ENCODE data around the gene EPB41L4B.

The EPB41L4B gene

DNA sequence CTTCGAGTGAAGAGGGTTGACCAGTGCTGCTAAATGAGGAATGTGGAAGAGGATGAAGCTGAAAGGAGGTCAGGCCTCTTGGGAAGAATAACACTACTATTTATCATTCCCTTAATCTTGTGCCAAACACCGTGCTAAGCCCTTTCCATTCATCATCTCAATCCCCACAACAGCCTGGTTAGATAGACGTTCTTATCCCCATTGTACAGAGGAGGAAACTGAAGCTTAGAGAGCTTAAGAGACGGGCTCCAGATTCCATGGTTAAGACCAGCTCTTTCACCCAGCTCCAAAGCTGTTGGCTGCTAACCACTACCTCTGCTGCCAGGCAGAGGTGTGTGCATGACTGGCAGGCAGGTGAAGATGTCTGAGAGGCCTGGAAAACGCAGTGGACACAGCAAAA, 868 bp upstream of the EPB41L4B start:
- DNase-seq (ENCODE audit: low read depth in 4 of 4, low spot score in 1 of 4) = no peak

DNA sequence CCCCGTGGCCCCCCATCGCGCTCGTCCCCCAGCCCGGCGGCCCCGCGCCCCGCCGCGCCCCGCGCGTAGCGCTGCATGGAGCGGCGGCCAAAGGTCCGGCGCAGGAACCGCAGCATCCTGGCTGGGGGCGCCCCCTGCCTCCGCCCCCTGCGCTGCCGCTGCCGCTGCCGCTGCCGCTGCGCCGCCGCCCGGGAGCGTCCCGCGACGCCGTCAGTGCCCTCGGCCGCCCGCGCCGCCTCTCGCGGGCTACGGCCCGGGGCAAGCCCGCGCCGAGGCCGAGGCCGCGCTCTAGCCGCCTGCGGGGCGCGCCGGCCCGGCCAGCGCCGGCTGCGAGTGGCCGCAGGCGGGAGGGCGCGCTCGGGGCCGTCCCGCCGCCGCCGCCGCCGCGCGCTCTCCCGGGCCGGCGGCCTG, 523 bp downstream of the EPB41L4B start:
- DNase-seq (ENCODE audit: low read depth in 4 of 4, low spot score in 1 of 4) = no peak

DNA sequence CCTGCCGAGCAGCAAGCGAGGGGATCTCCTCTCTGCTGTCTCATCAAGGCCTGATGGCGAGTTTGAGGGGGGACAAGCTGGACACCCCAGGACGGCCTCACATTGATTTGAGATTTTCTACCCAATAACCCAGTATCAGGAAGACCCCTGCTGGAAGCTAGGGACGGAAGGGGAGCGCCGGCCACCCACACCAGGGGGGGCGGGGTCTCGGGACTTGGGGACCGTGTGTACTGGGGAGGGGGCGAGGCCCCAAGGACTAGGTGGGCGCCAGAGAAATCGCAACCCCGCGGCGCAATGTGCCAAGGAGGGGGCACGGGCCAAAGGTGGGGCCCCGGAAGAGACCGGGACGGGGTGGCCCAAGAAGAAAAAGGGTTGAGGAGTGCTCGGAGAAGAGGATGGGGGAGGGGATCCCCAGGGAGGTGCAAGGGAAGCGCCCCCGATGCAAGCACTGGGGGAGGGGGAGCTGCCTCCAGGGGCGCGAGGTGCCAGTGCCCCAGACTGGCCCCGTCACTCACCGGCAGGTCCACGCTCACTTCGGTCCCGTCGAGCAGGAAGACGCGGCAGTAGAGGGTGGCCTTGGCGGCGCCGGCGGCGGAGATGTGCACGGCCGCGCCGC, 1.1 kb downstream of the EPB41L4B start:
- DNase-seq (ENCODE audit: low read depth in 4 of 4, low spot score in 1 of 4) = no peak

DNA sequence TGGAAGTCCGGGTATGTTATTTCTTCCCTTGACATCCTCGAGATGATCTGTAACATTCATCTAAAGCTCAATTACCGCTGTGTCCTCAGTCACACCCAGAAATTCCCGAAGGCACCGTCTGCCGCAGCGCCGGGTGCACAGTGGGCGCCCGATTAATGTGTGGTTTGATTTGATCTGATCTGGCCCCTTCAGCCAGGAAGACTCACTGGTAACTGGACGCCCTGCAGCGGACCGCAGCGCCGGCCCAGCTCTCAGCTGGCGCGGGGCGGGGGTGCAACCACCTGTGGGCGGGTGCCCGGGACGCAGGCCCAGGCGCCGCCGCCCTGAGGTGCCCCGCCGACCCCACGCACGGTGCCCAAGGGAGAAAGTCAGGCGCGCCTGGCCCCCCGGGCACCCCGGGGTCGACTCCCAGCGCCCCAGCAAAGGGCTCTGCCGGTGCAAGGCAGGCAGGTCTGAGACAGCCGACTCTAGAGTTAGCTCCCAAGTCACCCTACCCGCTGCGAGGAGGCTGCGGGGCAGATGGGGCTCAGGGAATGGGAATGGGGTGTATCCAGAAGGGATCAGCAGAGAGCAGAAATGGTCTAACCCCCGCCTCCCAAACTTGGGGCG, 1.7 kb downstream of the EPB41L4B start:
- no peak for DNase-seq (ENCODE audit: low read depth in 4 of 4, low spot score in 1 of 4)

DNA sequence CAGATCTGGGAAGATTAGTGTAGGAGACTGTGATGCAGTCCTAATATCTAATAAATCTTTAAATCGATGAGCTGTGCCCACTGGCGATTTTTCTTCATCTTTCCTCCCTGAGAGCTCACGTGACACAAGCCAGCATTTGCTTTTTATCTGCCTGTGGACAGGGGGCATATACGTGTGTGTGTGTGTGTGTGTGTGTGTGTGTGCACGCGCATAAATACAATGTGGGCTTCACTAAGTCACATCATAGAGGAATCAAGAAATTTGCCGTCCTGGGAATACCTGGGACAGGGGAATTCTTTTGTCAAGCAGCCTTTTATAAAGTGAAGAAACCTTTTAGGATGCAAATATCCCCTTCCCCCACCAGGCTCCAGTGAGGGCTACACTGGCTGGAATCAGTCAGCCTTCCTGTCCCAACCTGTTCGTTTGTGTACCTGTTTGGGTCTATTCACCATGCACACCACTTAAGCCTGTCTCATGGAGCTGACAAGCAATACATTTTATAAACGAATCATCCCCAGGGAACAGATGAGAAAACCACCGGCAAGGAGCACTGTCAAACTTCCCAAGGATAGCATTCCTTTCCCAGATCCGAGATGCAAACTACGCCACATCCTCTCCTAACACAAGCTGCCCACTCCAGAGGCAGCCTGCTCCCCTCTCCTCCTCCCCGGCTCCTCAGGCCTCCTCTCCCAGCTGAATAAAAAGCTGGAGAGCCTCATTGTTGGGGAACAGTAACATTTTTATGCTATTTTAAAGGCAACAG, 2.7 kb downstream of the EPB41L4B start:
- DNase-seq (ENCODE audit: low read depth in 4 of 4, low spot score in 1 of 4) = no peak

DNA sequence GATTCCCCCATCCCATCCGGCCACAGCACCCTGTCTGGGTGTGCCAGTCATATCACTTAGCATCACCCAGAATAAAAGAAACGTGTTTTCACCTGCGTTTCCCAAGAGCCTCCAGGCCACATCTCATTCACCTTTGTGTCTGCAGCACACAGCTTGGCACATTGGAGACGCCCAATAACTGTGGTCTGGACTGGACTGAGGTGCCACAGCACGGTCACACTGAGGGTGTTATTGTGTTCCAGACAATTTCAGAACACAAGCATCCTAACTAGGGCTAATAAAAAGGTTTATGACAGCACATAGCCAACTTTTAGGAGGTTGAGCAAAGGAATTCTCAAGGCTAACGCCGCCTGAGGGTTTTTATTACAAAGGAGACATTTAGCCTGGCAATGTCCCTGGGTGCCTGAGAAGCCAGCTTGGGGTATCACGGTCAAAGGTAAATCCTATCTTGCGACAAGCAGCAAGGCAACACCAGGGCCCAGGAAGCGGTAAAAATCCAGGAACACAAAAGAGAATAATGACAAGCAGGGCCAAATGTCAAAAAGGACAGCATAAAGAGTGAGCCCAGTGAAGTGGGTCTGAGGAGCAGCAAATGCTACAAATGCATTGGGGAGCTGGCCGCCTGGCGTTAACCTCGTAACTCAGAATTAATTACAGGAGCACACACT, 3.4 kb downstream of the EPB41L4B start:
- DNase-seq (ENCODE audit: low read depth in 4 of 4, low spot score in 1 of 4) = no peak

DNA sequence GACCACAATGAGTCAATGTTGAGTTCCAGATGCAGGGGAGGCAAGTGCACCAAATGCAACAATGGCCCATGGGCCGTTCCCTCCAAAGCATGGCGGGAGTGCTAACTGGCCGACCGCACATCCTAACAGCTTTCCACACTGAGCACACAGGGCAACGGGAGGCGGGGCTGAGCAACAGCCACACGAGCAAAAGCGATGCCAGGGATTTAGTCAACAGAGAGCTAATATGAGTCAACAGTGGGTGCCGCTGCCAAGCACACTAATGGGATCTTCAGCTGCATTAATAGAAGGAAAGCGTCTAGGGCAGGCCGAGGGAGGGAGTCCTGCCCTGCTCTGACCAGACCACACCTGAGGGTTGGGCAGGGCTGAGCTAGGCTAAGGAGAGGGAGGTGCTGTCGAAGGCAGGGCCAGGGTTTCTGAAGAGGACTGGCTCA, 4.6 kb downstream of the EPB41L4B start:
- DNase-seq (ENCODE audit: low read depth in 4 of 4, low spot score in 1 of 4) = no peak

DNA sequence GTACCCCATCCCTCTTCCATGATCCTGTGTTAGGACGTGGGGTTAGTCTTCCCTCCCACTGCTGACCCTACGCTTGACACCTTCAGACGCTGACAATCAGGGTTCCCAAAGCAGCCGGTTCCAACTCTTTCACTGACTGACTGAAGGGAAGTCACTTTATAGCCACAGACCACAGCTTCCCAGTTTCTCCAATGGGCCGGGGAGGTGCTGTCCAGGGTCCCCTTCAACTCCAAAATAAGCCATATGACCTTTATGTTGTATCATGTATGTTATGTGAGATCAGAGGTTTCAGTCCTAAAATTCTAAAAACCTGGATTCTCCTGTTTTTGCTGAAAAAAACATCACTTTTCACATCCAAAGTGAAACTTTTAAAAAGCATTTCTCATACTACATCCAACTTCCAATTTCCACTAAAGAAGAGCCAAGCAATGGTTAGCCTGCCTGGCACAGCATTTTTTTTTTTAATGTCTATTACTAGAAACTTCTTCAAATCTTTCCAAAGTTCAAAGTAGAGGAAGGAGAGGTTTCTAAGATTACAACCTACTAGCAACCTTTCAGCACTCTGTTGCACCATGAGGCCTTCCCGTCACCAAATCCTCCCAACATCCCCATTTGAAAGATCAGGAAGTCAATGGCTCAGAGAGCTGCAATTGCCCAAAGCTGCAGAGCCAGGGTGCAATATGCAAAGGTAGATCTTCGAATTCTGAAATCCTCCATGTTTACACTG, 5.2 kb downstream of the EPB41L4B start:
- DNase-seq (ENCODE audit: low read depth in 4 of 4, low spot score in 1 of 4) = no peak

DNA sequence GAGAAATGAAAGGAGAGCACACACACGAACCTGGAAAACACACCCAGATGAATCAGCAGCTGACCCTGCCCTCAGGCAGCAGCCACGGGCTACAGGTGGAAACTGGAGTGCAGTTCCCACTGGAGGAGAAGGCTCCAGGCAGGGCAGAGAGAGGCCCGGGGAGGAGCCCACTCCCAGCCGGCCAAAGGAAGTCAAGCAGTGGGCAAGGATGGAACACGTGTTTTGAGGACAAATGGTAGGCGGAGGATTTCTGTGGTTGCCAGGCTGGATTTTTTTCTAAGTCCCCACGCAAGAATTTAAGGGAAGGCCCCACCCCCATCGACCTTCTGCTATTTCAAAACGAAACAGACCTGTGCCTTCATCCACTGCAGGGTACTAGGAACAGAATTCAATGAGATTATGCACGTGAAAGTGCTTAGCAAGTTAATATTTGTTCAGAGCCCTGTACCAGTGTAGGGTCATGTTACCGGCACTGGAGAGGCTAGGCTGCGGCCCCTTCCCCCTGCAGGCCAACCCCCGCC, 6.8 kb downstream of the EPB41L4B start:
- no peak for DNase-seq (ENCODE audit: low read depth in 4 of 4, low spot score in 1 of 4)

DNA sequence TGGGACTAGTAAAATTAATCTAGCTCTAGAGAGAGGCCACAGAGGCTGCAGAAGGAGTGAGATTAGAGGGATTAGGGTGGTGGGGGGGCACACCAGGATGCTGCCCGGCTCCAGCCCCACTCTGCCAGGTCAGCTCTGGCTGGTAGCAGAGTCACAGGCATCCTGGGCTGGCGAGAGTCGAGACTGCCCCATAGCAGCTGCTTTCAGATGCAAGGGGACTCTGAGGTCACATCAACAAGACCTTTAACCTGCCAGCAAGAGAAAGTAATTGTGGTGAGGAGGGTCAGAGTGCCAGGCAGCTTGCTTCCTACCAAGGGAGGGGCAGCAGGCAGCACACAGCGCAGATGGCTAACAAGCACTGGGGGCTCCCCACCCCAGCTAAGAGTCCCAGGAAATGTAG, 7.5 kb downstream of the EPB41L4B start:
- no peak for DNase-seq (ENCODE audit: low read depth in 4 of 4, low spot score in 1 of 4)

DNA sequence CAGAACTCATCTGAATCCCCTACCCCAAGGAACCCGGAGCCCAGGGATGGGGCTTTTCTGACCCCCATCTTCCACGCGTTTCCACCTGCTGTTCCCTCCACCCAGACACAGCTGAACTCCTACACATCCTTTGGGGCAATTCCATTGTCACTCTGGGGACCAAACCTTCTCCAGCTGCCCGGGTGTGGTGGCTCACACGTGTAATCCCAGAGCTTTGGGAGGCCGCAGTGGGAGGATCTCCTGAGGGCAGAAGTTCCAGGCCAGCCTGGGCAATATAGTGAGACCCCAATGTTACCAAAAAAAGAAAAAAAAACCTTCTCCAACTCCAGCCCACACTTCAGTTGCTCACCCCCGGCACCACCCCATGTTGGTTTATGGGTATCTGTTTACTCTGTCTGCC, 8.1 kb downstream of the EPB41L4B start:
- DNase-seq (ENCODE audit: low read depth in 4 of 4, low spot score in 1 of 4) = no peak

DNA sequence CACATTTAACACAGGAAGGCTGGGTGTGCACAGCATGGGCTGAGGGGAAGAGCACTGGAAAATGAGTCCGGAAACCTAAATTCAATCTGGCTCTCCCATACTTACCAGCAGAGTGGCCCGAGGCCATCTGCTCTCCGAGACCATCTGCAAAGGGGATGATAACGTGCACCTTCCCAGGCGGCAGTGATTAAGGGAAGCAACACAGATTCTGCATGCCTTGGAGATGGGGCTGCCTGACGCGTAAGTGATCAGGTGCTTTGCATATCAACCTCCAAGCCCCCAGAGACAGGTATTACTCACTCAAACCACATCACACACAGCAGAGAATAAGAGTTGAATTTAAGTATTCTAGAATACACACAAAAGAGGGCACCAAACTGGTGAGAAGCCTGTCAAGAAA, 9.1 kb downstream of the EPB41L4B start:
- DNase-seq (ENCODE audit: low read depth in 4 of 4, low spot score in 1 of 4) = no peak

DNA sequence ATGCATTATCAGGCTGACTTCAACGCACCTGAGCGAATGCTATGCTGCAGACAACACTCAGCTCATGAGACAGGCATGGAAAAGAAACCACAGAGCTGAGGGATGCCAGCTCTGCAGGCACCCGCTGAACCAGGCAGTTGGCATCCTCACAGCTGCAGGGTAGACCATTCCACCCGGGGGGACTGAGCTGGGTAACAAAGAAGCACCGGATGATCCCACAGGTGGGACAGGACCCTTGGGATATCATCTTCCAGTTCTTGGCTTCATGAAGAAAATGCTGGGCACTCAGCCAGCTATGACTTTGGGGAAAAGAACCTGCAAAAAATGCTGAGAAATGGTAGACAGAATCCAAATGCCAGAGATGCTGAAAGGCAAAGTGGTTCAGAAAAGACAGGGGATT, 9.6 kb downstream of the EPB41L4B start:
- no peak for DNase-seq (ENCODE audit: low read depth in 4 of 4, low spot score in 1 of 4)

DNA sequence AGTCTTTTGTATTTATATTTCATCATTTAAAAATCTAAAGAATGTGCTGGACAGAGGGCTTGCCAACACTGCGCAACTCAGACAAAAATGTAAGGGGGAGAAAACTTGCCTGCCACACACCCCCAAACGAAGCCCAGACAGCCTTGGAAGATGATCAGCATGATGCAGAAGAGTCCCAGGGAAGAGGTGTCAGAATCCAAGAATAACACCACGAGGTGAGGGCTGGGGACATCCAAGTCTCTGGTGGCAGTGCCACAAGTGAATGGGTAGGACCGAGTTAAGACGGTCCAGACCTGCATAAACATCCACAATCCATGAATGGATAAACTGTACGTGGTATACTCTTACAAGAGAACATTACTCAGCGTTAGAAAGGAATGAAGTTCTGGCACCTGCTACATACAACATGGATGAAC, 10.4 kb downstream of the EPB41L4B start:
- DNase-seq (ENCODE audit: low read depth in 4 of 4, low spot score in 1 of 4) = no peak

DNA sequence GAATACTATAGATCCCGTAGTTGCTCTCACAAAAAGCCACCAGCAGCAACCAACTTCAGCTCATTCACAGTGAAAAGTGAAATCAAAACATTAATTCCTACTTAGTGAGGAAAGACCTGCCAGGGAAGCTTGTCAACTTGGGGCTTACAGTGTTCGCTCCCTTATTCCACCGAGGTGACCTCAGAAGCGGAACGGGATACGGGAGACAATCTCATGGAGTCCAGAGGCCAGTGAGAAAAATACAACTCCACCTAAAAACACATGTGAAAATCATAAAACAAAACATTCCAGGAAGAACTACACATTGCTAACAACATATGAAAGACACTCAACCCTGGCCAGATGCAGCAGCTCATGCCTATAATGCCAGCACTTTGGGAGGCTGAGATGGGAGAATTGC, 11.6 kb downstream of the EPB41L4B start:
- DNase-seq (ENCODE audit: low read depth in 4 of 4, low spot score in 1 of 4) = no peak

DNA sequence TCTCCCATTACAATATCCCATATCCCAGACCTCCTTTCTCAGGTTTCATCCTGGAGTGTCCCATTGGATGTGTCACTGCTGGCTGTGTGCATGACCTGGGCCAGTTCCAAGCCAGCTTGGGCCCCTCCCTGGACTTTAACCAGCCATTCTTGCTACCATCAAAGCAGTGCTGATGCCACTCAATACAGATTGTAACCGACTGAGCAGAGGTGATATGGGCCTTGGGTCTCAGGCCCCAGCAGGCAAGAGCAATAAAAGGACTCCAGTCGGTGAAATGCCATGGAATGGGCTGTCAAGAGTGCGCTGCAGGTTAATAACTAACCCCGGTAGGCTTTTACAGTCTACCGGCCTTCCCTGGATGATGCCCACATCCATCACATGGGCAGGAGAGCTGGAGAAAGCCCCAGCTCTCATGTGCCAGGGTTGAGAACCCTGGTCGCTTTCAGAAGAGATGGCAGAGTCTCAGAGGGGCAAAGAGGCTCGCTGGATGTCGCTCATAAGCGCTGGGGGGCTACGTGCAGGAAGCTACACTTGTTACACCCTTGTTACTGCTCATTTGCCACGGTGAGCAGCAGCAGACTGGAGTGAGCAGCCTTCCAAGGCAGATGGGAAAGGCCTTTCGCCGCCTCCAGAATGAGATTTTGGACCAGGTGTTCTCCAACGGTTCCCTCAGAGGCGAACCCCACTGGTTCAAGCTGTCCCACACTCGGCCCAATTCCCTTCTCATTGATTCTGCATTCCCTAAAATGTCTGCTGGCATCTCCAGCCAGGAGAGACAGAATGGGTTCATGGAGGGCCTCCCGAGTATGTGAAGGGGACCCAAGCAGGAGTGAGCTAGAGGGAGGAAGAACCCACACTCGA, 13.2 kb downstream of the EPB41L4B start:
- DNase-seq (ENCODE audit: low read depth in 4 of 4, low spot score in 1 of 4) = no peak

DNA sequence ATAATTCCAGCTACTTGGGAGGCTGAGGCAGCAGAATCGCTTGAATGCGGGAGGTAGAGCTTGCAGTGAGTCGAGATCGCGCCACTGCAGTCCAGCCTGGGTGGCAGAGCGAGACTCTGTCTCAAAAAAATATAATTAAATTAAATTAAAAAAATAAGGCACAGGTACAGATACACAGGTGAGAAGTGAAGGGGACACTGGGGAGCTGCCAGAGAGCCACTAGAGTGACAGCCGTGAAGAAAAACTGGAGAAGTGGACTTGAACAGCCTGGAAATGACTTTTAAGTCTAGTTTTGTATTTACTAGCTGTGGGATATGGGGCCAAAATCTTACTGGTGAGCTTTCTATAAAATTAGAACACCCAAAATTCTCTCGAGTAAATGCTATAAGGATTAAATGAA, 15.1 kb downstream of the EPB41L4B start:
- DNase-seq (ENCODE audit: low read depth in 4 of 4, low spot score in 1 of 4) = no peak

DNA sequence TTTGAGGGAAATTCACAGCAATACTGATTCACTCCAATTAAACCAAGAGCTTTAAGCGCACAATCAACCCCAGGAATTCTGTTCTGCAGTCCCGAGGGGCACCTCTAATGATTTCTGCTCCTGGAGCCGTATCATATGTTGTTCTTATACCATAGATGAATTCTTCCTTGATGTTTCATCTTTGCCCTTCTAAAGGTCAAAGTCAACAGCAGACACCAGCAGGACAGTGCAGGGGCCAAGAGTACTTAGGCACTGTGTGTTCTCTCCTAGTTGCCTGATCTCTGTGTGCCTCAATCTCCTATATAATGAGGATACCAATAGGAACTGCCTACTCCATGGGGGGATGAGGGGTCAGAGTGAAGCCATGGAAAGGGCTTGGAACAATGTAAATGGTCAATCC, 16.5 kb downstream of the EPB41L4B start:
- no peak for DNase-seq (ENCODE audit: low read depth in 4 of 4, low spot score in 1 of 4)

DNA sequence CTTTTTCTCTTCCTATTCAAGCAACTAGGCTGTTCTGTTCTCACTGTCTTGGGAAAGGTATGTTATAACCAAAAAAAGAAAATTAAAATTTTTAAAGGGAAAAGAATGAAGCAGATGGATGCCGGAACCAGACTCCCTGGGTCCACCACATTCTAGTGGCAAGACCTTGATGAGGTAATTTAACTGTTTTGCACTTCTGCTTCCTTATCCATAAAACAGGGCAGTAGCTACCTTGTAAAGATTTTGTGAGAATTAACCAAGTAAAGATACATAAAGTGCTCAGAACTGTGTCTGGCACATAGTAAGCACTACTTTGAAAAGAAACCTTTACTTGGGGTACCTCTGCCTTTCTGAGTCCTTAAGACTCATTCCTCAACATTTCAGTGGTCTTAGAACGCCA, 17.0 kb downstream of the EPB41L4B start:
- no peak for DNase-seq (ENCODE audit: low read depth in 4 of 4, low spot score in 1 of 4)

DNA sequence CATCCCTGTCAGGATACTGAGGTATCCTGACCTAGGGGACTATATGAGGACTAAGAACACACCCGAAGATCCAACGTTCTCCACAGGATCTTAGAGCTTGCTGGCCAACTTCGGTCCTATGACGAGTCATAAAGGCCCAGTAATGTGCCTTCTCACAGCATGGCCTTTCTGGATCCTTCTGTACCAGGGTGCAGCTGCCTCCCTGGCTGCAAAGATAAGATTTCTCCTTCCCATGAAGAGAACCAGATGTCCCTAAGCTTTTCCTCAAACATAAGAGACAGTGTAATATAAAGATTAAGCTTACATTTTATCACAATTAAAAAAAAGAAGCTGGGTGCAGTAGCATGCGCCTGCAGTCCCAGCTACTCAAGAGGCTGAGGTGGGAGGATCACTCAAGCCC, 18.3 kb downstream of the EPB41L4B start:
- DNase-seq (ENCODE audit: low read depth in 4 of 4, low spot score in 1 of 4) = no peak
